ENCODE data around the gene ENOX2.
"Not testable (repeated sequence)": the region's sequence is repeated elsewhere in the genome, so short reads cannot be mapped to it uniquely, and the experiment has no call there.

The ENOX2 gene

GRCh38 chrX:130828641-130829040 lies 74.4 kb downstream of the ENOX2 start:
- Mint-ChIP-seq H3K27me3 (ENCODE audit: low read depth) (no peaks in the 10 kb centered on the region), H3K27ac (no peak overlapping the region), H3K36me3 (ENCODE audit: low read depth) (no peaks in the 10 kb centered on the region), H3K9me3 (no peaks in the 10 kb centered on the region), H3K4me3 (no peak overlapping the region), H3K4me1 (peaks cover 17% of the 10 kb centered on the region)
- TF ChIP-seq CTCF (IDR thresholded peaks at IDR 0.05; ENCODE audit: unreplicated experiment in 3 of 3), result no peak

GRCh38 chrX:130827648-130828047 lies 75.4 kb downstream of the ENOX2 start:
- Mint-ChIP-seq H3K9me3 (no peaks in the 10 kb centered on the region), H3K4me3 (no peak overlapping the region), H3K36me3 (ENCODE audit: low read depth) (no peaks in the 10 kb centered on the region), H3K27me3 (ENCODE audit: low read depth) (no peaks in the 10 kb centered on the region), H3K4me1 (peaks cover 9% of the 10 kb centered on the region), H3K27ac (no peak overlapping the region)
- no peak for TF ChIP-seq CTCF (IDR thresholded peaks at IDR 0.05; ENCODE audit: unreplicated experiment in 3 of 3)

GRCh38 chrX:130826249-130826648 lies 76.8 kb downstream of the ENOX2 start:
- TF ChIP-seq CTCF (IDR thresholded peaks at IDR 0.05; ENCODE audit: unreplicated experiment in 3 of 3), result no peak
- Mint-ChIP-seq H3K27ac (peak overlapping the region in 1 of 3 experiments; percentile 35), H3K36me3 (ENCODE audit: low read depth) (no peaks in the 10 kb centered on the region), H3K4me1 (no peaks in the 10 kb centered on the region), H3K9me3 (no peaks in the 10 kb centered on the region), H3K4me3 (no peak overlapping the region), H3K27me3 (ENCODE audit: low read depth) (no peaks in the 10 kb centered on the region)

GRCh38 chrX:130825525-130825924 lies 77.5 kb downstream of the ENOX2 start:
- Mint-ChIP-seq H3K27ac (no peak overlapping the region), H3K4me3 (no peak overlapping the region), H3K9me3 (peaks cover 2% of the 10 kb centered on the region), H3K27me3 (ENCODE audit: low read depth) (no peaks in the 10 kb centered on the region), H3K4me1 (no peaks in the 10 kb centered on the region), H3K36me3 (ENCODE audit: low read depth) (peaks cover 3% of the 10 kb centered on the region)
- TF ChIP-seq CTCF (IDR thresholded peaks at IDR 0.05; ENCODE audit: unreplicated experiment in 3 of 3), result no peak

- not testable (repeated sequence) for H3K4me1 Mint-ChIP-seq; H3K4me3 Mint-ChIP-seq; H3K27ac Mint-ChIP-seq; H3K27me3 Mint-ChIP-seq (ENCODE audit: low read depth)
- Mint-ChIP-seq H3K36me3 (ENCODE audit: low read depth) (peaks cover 30% of the 10 kb centered on the region), H3K9me3 (peaks cover 40% of the 10 kb centered on the region)
These were observed 83.6 kb downstream of the ENOX2 start for GRCh38 chrX:130819367-130819766.

- peaks cover 41% of the 10 kb centered on the region for H3K36me3 Mint-ChIP-seq (ENCODE audit: low read depth)
- not testable (repeated sequence) for H3K27me3 Mint-ChIP-seq (ENCODE audit: low read depth); H3K27ac Mint-ChIP-seq; H3K4me3 Mint-ChIP-seq; H3K4me1 Mint-ChIP-seq
- H3K9me3 Mint-ChIP-seq, result peaks cover 49% of the 10 kb centered on the region
These were observed 89.1 kb downstream of the ENOX2 start for GRCh38 chrX:130813932-130814331.

GRCh38 chrX:130810561-130810960 lies 92.4 kb downstream of the ENOX2 start:
- Mint-ChIP-seq H3K9me3 (peaks cover 20% of the 10 kb centered on the region), H3K27me3 (ENCODE audit: low read depth) (no peaks in the 10 kb centered on the region), H3K27ac (no peak overlapping the region), H3K36me3 (ENCODE audit: low read depth) (peaks cover 23% of the 10 kb centered on the region), H3K4me1 (peaks cover 7% of the 10 kb centered on the region), H3K4me3 (no peak overlapping the region)
- TF ChIP-seq CTCF (IDR thresholded peaks at IDR 0.05; ENCODE audit: unreplicated experiment in 3 of 3), result no peak
